Mammary epithelial cell (primary cell): ENCODE results near the gene ATP5F1E.

Source experiments
- CTCF ChIP-seq, 2 donors: IDR thresholded peaks in 1 of 2; conservative IDR thresholded peaks in 1 of 2; 2 replicates each; pipeline ENCODE4 v1.5.1; 2011 to 2012; ENCODE audit warnings: inconsistent platforms in 2 of 2, low read length in 2 of 2, mild to moderate bottlenecking in 2 of 2, control low read depth in 1 of 2, low read depth in 1 of 2; ENCODE audit not compliant: insufficient read depth in 1 of 2; ENCODE audit errors: extremely low read depth in 1 of 2
- EZH2 ChIP-seq: IDR thresholded peaks from 2 replicates; pipeline ENCODE4 v1.6.1; 2012; ENCODE audit warnings: low read length, inconsistent platforms, borderline replicate concordance

- TF ChIP-seq CTCF (conservative IDR thresholded peaks at IDR 0.05 in 1 of 2, IDR thresholded peaks at IDR 0.05 in 1 of 2; ENCODE audit: extremely low read depth in 1 of 2, insufficient read depth in 1 of 2, low read depth in 1 of 2, low read length in 2 of 2) (no peak), EZH2 (no peak)
Observed at GRCh38 chr20:58994390-58995159, 37.6 kb downstream of the ATP5F1E start.
